ENCODE data around the gene HOXA6. TPM values are rescaled to one million over a fixed set of nuclear protein-coding genes. Genes with fewer than 3 reads are reported as not detected.

HOXA6 gene
- total RNA-seq, 4 donors from 2014 or later: 0.26 to 1.3 TPM; not detected in 2

DNA sequence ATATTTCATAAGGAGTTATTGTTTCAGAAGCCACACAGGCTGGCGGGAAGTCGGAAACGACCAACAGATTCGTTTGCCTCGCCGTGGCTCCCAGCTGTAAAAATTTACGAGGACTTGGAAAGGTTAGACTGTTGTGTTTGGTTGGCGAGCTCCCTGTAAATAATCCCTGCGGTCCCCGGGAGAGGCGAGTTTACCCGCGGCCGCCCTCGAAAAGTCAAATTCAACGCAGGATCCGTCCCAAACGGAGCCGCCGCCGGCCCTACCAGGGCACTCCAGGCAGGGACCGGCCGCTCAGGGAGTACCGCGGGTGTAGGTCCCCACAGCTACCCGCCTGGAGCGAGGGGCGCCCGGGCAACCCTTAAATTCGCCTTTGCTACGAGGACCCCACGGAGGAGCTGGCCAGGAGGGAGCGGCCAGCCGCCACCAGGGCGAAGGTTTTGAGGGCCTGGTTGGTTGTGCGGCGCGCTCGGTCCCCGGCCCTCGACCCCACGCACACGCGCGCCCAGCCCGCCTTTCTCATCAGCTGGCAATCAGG lies 18.5 kb upstream of the HOXA6 start:
- H3K36me3 ChIP-seq: no peaks in the 10 kb centered on the region
- peak overlapping the region in 3 of 4 donors; percentile 7 to 51 (median 41) for H3K4me3 ChIP-seq
- no peak for DNase-seq
- H3K27me3 ChIP-seq: peaks cover 43 to 100% (median 73%) of the 10 kb centered on the region in 4 donors
- H3K27ac ChIP-seq: no peak overlapping the region
- H3K9me3 ChIP-seq: no peaks in the 10 kb centered on the region
- 20 to 23% methylated on average over 8 to 11 of the region's 46 CpGs for WGBS, 2 donors
- no peak for TF ChIP-seq POLR2A (IDR thresholded peaks at IDR 0.05)
- TF ChIP-seq, protein P1, sequence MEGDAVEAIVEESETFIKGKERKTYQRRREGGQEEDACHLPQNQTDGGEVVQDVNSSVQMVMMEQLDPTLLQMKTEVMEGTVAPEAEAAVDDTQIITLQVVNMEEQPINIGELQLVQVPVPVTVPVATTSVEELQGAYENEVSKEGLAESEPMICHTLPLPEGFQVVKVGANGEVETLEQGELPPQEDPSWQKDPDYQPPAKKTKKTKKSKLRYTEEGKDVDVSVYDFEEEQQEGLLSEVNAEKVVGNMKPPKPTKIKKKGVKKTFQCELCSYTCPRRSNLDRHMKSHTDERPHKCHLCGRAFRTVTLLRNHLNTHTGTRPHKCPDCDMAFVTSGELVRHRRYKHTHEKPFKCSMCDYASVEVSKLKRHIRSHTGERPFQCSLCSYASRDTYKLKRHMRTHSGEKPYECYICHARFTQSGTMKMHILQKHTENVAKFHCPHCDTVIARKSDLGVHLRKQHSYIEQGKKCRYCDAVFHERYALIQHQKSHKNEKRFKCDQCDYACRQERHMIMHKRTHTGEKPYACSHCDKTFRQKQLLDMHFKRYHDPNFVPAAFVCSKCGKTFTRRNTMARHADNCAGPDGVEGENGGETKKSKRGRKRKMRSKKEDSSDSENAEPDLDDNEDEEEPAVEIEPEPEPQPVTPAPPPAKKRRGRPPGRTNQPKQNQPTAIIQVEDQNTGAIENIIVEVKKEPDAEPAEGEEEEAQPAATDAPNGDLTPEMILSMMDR (IDR thresholded peaks at IDR 0.05): no peak
- intact Hi-C loops (cut with DNase I): loop anchor here (5.0 to 10.0 kb wide), 2 partner anchors 789 to 1311 kb away; no protein-coding TSS in a partner anchor
- peaks cover 21 to 65% (median 37%) of the 10 kb centered on the region in 3 donors for H3K4me1 ChIP-seq

GRCh38 chr7:27165089-27165995 lies 17.8 kb upstream of the HOXA6 start, which contains the start of gene HOXA9:
TSS of gene HOXA9 (minus strand) at chr7:27165537. CDS start at chr7:27165457, 80 bp downstream.
- TF ChIP-seq POLR2A (IDR thresholded peaks at IDR 0.05): peak in 1 of 4 donors; percentile 4
- TF ChIP-seq, protein P1 (IDR thresholded peaks at IDR 0.05): no peak
- 12 to 16% methylated on average over 25 to 42 of the region's 82 CpGs for WGBS, 2 donors
- H3K27me3 ChIP-seq: peaks cover 37 to 99% (median 69%) of the 10 kb centered on the region in 4 donors
- peaks cover 28 to 71% (median 44%) of the 10 kb centered on the region in 3 donors for H3K4me1 ChIP-seq
- intact Hi-C loops (cut with DNase I): loop anchor here (5.0 to 10.0 kb wide), 2 partner anchors 788 to 1311 kb away; no protein-coding TSS in a partner anchor
- H3K9me3 ChIP-seq: no peaks in the 10 kb centered on the region
- H3K4me3 ChIP-seq: peak within 1 kb of the TSS; percentile 8 to 51 (median 26)
- H3K36me3 ChIP-seq: no peaks in the 10 kb centered on the region
- peak within 1 kb of the TSS in 1 of 4 donors; percentile 21 for H3K27ac ChIP-seq
- DNase-seq: no peak

DNA sequence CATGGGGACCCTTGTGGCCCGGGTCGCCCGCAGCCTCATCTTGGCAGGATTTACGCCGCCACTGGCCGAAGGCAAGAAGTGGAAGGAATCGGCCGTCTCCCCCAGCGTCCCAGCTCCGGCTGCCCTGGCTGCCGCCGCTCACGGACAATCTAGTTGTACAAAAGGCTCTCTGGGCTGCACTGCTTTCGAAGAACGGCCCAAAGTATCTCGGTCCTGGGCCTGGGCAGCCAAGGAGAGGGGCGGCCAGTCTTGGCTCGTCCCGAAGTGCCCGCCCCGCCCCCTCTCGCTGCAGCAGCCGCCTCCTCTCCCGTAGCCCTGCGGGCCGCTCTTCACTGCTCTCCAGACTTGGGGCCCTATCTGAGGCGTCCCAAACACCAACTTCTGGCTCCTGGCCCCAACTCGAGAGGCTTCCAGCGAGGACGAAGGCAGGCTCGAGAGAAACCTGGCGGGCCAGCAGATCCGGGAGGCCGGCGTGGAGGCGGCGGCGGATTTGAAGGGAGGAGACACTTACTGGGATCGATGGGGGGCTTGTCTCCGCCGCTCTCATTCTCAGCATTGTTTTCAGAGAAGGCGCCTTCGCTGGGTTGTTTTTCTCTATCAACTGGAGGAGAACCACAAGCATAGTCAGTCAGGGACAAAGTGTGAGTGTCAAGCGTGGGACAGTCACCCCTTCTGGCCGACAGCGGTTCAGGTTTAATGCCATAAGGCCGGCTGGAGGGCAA lies 17.0 kb upstream of the HOXA6 start:
- TF ChIP-seq, protein P1 (IDR thresholded peaks at IDR 0.05): no peak
- TF ChIP-seq POLR2A (IDR thresholded peaks at IDR 0.05): no peak
- DNase-seq: no peak
- Histone ChIP-seq H3K4me3 (peak overlapping the region; percentile 8 to 51 (median 26)), H3K27me3 (peaks cover 29 to 99% (median 68%) of the 10 kb centered on the region in 4 donors), H3K27ac (peak overlapping the region in 1 of 4 donors; percentile 21), H3K4me1 (peaks cover 25 to 69% (median 45%) of the 10 kb centered on the region in 3 donors), H3K36me3 (no peaks in the 10 kb centered on the region), H3K9me3 (no peaks in the 10 kb centered on the region)
- intact Hi-C loops (cut with DNase I): loop anchor here (5.0 to 10.0 kb wide), 2 partner anchors 787 to 1310 kb away; no protein-coding TSS in a partner anchor
- 0 to 16% methylated on average over 2 to 20 of the region's 47 CpGs for WGBS, 2 donors

GRCh38 chr7:27164045-27164366 lies 16.4 kb upstream of the HOXA6 start:
- peaks cover 24 to 64% (median 41%) of the 10 kb centered on the region in 3 donors for H3K4me1 ChIP-seq
- WGBS, 2 donors: 47 to 55% methylated on average over 12 of the region's 12 CpGs

More at GRCh38 chr7:27164045-27164366, 16.4 kb upstream of the HOXA6 start:
- TF ChIP-seq, protein P1 (IDR thresholded peaks at IDR 0.05): no peak
- no peak for DNase-seq
- Histone ChIP-seq H3K36me3 (no peaks in the 10 kb centered on the region), H3K27me3 (peaks cover 27 to 99% (median 69%) of the 10 kb centered on the region in 4 donors), H3K27ac (no peak overlapping the region), H3K9me3 (no peaks in the 10 kb centered on the region), H3K4me3 (peak overlapping the region in 2 of 4 donors; percentile 41 to 51)
- intact Hi-C loops (cut with DNase I): loop anchor here (10.0 kb wide), 1 partner anchor 1309 kb away; no protein-coding TSS in a partner anchor

Measured in esophagus squamous epithelium (tissue), 5 donors.